LNCAP (cell line): Measurements from ENCODE around the gene DUSP28.

Experiments used
- TF ChIP-seq, protein P1 (sequence below): fragments of 450-650 bp; IDR thresholded peaks from 2 replicates; pipeline ENCODE4 v1.5.1; 2017; ENCODE audit warnings: mild to moderate bottlenecking

Gene DUSP28

DNA sequence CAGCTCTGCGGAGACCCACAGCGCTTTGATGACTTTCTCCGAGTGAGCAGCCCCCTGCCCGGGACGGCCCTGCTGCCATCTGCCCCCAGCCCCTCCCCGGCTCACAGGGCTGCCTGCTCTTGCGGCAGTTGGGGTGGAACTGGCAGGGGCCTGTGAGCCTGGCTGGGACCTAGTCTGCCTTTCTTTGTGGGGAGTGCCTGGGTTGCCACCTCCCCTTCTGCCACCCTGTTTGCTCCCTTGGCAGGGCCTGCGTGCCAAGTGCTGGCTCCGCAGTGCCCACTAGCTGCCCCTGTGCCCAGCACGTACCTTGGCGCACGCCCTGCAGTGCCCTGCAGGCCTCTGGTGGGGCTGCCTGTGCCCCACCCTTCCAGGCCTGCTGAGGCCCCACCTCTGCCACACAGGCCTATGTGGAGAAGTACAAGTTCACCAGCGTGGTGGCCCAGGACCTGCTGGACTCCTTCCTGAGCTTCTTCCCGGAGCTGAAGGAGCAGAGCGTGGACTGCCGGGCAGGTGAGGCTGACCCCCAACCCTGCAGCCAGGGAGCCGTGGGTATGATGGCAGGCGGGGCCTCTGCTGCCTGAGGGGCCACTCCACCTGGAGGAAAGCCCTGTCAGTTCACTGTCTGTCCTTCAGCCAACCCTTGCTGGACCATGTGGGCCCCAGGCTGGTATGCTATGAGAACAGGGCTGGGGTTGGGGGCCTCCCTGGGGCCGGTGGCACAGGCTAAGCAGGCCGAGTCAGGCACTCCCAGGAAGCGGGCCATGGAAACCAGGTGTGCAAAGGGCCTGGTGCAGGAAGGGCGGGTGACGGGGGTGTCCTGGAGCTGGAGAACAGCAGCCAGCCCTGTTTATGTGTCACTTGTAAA lies 15.2 kb downstream of the DUSP28 start:
- TF ChIP-seq, protein P1, sequence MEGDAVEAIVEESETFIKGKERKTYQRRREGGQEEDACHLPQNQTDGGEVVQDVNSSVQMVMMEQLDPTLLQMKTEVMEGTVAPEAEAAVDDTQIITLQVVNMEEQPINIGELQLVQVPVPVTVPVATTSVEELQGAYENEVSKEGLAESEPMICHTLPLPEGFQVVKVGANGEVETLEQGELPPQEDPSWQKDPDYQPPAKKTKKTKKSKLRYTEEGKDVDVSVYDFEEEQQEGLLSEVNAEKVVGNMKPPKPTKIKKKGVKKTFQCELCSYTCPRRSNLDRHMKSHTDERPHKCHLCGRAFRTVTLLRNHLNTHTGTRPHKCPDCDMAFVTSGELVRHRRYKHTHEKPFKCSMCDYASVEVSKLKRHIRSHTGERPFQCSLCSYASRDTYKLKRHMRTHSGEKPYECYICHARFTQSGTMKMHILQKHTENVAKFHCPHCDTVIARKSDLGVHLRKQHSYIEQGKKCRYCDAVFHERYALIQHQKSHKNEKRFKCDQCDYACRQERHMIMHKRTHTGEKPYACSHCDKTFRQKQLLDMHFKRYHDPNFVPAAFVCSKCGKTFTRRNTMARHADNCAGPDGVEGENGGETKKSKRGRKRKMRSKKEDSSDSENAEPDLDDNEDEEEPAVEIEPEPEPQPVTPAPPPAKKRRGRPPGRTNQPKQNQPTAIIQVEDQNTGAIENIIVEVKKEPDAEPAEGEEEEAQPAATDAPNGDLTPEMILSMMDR: no peak

DNA sequence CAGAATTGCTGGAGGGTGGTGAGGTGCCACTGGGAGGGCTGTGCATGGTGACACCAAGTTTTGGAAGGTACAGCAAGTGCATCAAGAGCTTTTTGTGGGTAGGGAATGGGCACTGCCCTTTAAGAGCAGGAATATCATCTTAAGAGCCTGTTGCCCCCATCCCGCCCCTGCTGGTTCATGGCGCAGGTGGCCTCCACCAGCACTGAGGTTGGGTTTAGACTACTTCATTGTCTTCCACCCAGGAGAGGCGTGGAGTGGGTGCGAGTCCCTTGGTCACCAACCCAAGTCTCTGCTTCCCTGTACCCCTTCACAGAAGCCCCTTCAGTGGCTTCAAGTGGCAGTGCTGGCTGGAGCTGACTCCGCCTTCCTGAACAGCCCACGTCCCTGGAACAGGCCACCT lies 15.9 kb downstream of the DUSP28 start:
- TF ChIP-seq, protein P1: no peak

DNA sequence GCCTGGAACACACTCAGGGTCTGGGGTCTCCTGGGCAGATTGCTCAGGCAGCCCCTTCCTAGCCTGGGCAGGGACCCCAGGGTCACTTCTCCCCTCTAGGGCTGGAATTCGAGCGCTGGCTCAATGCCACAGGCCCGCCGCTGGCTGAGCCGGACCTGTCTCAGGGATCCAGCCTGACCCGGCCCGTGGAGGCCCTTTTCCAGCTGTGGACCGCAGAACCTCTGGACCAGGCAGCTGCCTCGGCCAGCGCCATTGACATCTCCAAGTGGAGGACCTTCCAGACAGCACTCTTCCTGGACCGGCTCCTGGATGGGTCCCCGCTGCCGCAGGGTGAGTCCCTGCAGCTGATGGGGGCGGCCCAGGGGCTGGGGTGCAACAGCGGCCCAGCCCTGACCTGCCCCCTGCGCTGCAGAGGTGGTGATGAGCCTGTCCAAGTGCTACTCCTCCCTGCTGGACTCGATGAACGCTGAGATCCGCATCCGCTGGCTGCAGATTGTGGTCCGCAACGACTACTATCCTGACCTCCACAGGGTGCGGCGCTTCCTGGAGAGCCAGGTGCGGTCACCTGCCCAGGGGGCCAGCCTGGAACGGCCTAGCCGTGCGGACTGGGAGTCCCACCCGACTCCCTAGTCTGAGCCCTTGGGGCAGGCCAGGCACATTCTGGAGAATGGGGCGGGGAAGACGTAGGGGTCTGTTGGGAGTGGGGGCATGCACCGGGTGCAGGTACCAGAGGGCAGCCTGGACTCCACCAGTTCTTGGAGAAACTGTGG lies 16.5 kb downstream of the DUSP28 start:
- TF ChIP-seq, protein P1: no peak

DNA sequence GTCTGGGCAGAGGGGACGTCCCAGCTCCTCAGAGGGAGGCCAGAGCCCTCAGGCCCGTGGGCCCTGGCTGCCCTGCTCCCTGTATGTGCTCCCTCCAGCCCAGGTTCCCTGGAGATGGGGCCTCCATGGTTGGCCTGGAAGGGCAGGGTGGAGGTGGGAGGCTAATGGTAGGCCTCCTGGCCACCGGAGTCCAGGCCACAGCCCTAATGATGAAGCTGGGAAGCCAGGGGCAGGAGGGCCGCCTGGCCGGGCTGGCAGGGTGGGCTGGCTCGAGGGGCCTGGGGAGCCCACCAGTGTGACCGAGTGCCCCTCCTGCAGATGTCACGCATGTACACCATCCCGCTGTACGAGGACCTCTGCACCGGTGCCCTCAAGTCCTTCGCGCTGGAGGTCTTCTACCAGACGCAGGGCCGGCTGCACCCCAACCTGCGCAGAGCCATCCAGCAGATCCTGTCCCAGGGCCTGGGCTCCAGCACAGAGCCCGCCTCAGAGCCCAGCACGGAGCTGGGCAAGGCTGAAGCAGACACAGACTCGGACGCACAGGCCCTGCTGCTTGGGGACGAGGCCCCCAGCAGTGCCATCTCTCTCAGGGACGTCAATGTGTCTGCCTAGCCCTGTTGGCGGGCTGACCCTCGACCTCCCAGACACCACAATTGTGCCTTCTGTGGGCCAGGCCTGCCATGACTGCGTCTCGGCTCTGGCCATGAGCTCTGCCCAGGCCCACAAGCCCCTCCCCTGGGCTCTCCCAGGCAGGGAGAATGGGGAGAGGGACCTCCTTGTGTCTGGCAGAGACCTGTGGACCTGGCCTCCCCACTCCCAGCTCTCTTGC lies 17.3 kb downstream of the DUSP28 start:
- TF ChIP-seq, protein P1: no peak

DNA sequence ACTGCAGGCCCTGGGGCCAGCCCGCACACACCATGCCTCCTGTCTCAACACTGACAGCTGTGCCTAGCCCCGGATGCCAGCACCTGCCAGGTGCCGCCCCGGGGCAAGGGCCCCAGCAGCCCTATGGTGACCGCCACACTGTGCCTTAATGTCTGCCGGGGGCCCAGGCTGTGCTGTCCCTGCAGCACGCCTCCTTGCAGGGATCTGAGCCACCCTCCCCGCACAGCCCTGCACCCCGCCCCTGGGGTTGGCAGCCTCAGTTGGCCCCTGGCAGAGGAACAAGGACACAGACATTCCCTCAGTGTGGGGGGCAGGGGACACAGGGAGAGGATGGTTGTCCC lies 17.9 kb downstream of the DUSP28 start:
- TF ChIP-seq, protein P1: no peak

DNA sequence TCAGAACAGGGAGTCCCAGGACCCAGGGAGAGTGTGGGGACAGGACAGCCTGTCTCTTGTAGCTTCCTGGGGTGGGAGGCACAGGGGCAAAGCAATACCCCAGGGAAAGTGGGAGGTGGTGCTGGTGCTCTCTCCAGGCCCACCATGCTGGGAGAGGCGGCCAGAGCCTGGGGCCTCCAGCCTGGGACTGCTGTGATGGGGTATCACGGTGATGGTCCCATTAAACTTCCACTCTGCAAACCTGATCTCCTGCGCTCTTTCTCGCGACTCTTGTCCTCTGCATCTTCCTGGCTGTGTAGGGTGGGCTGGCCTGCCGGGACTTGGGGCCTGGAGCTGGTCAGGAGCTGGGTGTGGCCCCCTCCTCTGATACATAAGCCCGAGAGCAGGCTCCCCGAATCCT lies 18.3 kb downstream of the DUSP28 start:
- TF ChIP-seq, protein P1: no peak

DNA sequence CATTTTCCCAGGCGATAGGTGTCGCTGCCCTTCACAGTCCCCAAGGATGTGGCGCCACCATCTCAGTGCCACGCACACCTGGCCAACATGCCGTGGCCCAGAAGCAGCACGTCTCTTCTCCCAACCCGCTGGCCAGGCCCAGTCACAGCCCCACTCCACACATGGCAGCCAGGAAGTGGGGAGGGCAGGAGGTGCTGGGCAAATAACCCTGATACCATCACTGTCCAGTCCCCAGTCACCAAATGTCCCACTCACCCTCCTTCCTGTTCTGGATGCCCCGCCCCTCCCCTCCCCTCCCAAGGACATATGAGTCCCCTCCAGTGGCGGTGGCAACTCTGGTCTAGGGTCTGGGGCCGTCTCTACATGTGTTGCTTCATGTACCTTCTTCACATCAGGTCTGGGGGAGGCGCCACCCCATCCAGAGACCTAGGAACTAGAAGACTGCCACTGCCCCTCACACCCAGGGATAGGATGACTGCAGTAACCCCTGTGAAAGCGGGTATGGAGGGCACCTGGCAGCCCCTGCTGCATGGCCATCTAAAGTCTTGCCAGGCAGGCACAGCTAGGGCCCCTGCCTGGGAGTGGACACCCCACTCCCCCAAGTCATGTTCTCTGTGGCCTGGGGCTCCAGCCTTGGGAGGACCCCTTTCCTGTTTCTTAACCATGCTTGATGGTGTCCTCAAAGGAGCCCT lies 19.1 kb downstream of the DUSP28 start:
- TF ChIP-seq, protein P1: no peak
